ENCODE measurements around the gene ARIH2. TPM values are rescaled to one million over a fixed set of nuclear protein-coding genes. Genes with fewer than 3 reads are reported as not detected.

The ARIH2 gene
- 79.2 TPM for polyA plus RNA-seq (2012; ENCODE audit: insufficient read length, low read depth)

DNA sequence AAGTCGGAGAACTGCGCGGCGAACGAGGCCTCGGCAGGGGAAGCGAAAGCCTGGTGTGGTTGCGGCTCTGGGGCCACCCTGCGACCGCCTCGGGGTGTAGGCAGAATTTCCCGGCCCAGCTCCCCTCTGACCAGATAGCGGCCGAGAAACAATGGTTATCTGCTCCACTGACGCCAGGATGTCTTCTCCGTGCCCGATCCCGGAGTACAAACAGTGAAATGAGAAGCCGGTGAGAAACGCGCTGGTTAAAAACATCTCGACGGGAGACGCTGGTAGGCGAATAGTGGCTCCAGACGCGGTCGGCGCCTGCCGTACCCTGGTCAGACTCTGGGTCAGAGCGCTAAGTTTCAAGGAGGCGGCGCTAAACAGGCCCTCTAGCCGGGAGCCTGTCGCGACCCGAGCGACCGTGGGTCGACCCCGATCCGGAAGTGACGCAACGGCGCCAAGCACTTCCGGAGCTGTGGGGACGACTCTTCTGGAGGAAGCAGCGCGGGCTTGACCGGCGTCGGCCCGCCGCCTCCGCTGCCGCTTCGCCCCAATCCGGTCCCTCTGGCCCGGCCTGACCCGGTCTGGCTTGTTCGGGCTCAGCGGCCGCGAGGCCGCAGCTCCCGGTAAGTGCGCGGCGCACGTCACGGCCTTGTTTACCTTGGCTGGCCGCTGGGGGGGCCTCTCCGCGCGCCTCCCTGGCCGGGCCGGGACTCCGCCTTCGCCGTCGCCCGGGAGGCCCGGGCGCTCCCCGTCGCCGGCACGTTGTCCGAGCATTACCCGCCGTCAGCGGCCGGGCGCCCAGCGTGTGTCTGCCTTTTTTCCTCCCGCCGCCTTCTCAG is at the start of gene ARIH2:
TSS of gene ARIH2 (plus strand) at position 455 of the 827 bp plus-strand sequence. CDS start 8,717 bp downstream, outside the sequence.
- TF ChIP-seq FOXP2 (optimal IDR thresholded peaks at IDR 0.05; ENCODE audit: borderline replicate concordance, extremely low read depth, extremely low read length, insufficient read depth) (peak; percentile 48), SIN3A (IDR thresholded peaks at IDR 0.05; ENCODE audit: borderline replicate concordance, insufficient read depth, low read length) (peak; percentile 13; the same call in 1 of the 2 replicates), POLR2AphosphoS5 (IDR thresholded peaks at IDR 0.05; ENCODE audit: low read depth, low read length) (peak; percentile 71), TAF1 (IDR thresholded peaks at IDR 0.05; ENCODE audit: borderline replicate concordance, insufficient read depth, low read length) (0 out of 2 replicates have a peak, but pooled peaks have one; percentile 27)
- TF ChIP-seq, protein P1, sequence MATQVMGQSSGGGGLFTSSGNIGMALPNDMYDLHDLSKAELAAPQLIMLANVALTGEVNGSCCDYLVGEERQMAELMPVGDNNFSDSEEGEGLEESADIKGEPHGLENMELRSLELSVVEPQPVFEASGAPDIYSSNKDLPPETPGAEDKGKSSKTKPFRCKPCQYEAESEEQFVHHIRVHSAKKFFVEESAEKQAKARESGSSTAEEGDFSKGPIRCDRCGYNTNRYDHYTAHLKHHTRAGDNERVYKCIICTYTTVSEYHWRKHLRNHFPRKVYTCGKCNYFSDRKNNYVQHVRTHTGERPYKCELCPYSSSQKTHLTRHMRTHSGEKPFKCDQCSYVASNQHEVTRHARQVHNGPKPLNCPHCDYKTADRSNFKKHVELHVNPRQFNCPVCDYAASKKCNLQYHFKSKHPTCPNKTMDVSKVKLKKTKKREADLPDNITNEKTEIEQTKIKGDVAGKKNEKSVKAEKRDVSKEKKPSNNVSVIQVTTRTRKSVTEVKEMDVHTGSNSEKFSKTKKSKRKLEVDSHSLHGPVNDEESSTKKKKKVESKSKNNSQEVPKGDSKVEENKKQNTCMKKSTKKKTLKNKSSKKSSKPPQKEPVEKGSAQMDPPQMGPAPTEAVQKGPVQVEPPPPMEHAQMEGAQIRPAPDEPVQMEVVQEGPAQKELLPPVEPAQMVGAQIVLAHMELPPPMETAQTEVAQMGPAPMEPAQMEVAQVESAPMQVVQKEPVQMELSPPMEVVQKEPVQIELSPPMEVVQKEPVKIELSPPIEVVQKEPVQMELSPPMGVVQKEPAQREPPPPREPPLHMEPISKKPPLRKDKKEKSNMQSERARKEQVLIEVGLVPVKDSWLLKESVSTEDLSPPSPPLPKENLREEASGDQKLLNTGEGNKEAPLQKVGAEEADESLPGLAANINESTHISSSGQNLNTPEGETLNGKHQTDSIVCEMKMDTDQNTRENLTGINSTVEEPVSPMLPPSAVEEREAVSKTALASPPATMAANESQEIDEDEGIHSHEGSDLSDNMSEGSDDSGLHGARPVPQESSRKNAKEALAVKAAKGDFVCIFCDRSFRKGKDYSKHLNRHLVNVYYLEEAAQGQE (IDR thresholded peaks at IDR 0.05; ENCODE audit: insufficient read depth in 1 of 2, low read depth in 2 of 2, low read length in 2 of 2), result no peak

DNA sequence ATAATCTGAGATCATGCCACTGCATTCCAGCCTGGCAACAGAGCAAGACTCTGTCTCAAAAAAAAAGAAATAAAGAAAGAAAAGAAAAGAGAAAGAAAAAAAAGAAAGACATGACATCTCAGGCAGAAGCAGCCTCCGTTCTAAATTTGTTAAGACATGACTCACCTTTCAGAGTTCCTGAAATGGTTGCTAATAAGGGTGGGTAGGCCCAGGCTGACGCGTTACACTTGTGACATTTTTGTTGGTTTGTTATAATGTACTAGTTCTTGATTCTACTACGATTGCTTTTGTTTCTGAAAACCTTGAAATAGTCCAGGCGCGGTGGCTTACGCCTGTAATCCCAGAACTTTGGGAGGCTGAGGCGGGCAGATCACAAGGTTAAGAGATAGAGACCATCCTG is 41.0 kb upstream of the ARIH2 start:
- TF ChIP-seq TAF1 (IDR thresholded peaks at IDR 0.05; ENCODE audit: borderline replicate concordance, insufficient read depth, low read length) (no peak), SIN3A (IDR thresholded peaks at IDR 0.05; ENCODE audit: borderline replicate concordance, insufficient read depth, low read length) (no peak), FOXP2 (optimal IDR thresholded peaks at IDR 0.05; ENCODE audit: borderline replicate concordance, extremely low read depth, extremely low read length, insufficient read depth) (no peak), POLR2AphosphoS5 (IDR thresholded peaks at IDR 0.05; ENCODE audit: low read depth, low read length) (no peak)
- TF ChIP-seq, protein P1 (IDR thresholded peaks at IDR 0.05; ENCODE audit: insufficient read depth in 1 of 2, low read depth in 2 of 2, low read length in 2 of 2), result no peak

DNA sequence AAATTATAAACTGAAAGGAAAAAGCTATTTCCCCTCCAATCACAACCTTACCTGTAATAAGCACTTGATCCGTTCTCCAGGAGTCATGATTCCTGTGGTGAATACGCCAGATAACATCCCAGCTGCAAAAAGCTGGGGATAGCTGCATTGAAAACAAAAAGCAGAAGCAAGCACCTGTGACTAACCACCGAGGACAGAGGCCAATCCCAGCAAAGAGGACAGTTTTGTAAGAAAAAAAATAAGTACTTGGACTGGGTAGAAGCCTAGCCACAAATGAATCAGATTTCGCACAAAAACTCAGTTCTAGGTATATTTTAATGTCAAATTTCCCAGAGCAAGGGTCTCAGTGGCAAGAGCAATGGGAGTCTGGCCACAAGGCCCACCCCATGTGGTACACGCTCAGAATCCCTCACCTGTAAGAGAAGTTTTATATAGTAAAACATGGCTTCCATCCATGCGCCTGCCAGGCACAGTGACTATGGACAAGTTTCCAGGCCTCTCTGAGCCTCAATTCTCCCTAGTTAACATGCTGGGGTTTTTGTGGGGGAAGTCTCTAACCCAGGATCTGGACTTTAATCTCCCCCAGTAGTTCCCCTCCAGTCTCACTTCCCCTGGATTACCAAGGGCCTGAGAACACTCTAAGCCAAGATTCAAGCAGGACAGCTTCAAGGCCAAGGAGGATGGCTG is 39.2 kb upstream of the ARIH2 start:
- TF ChIP-seq SIN3A (IDR thresholded peaks at IDR 0.05; ENCODE audit: borderline replicate concordance, insufficient read depth, low read length), result no peak
- TF ChIP-seq POLR2AphosphoS5 (IDR thresholded peaks at IDR 0.05; ENCODE audit: low read depth, low read length), result no peak
- no peak for TF ChIP-seq FOXP2 (optimal IDR thresholded peaks at IDR 0.05; ENCODE audit: borderline replicate concordance, extremely low read depth, extremely low read length, insufficient read depth)
- TF ChIP-seq, protein P1 (IDR thresholded peaks at IDR 0.05; ENCODE audit: insufficient read depth in 1 of 2, low read depth in 2 of 2, low read length in 2 of 2), result no peak
- TF ChIP-seq TAF1 (IDR thresholded peaks at IDR 0.05; ENCODE audit: borderline replicate concordance, insufficient read depth, low read length), result no peak

DNA sequence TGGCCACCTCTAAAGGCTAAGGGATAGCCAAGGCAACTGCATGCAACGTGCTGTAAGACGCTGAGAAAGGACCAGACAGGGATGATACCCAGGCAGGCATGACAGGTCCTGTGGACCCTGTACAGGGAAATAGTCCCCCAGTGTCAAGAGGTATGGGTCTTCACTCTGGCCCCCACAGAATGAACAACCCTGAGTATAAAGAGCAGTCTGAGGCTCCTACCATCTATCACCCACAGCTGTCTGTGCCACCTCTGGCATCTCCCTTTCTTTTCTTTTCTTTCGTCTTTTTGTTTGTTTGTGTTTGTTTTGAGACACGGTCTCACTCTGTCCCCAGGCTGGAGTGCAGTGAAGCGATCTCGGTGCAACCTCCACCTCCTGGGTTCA is 38.7 kb upstream of the ARIH2 start:
- TF ChIP-seq SIN3A (IDR thresholded peaks at IDR 0.05; ENCODE audit: borderline replicate concordance, insufficient read depth, low read length) (no peak), POLR2AphosphoS5 (IDR thresholded peaks at IDR 0.05; ENCODE audit: low read depth, low read length) (no peak)

DNA sequence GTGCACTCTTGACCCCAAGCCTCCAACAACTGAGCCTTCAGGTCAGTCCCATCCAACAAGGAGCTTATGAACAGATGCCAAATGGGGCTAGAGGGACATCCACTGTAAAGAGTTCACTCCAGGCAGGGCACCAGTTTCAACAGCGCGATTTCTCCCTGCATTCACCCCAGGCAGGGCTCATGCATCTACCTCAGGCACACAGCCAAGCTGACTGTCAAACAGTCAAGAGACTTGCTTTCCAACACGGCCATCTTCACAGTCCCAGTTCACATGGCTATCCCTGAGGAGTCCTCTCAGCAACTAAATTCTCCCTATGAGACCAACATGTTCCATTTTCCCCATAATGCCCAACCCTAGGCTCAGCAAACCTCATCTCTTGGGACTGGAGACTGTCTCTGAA is 37.6 kb upstream of the ARIH2 start:
- TF ChIP-seq, protein P1 (IDR thresholded peaks at IDR 0.05; ENCODE audit: insufficient read depth in 1 of 2, low read depth in 2 of 2, low read length in 2 of 2), result no peak
- TF ChIP-seq TAF1 (IDR thresholded peaks at IDR 0.05; ENCODE audit: borderline replicate concordance, insufficient read depth, low read length) (no peak), FOXP2 (optimal IDR thresholded peaks at IDR 0.05; ENCODE audit: borderline replicate concordance, extremely low read depth, extremely low read length, insufficient read depth) (no peak), POLR2AphosphoS5 (IDR thresholded peaks at IDR 0.05; ENCODE audit: low read depth, low read length) (no peak), SIN3A (IDR thresholded peaks at IDR 0.05; ENCODE audit: borderline replicate concordance, insufficient read depth, low read length) (no peak)
